HepG2 (cell line): ENCODE data around the gene ISY1. TPM values are rescaled to one million over a fixed set of nuclear protein-coding genes. Genes with fewer than 3 reads are reported as not detected.

Experiments
- ATF7 ChIP-seq, 2 experiments: fragments of 450-650 bp in 1 of 2; sonication (generic) in 1 of 2; formaldehyde crosslinking in 1 of 2; IDR thresholded peaks; 2 replicates each; pipeline versions ENCODE4 v1.4.0 to v1.6.1; 2016 to 2020; ENCODE audit warnings: antibody characterized with exemption in 1 of 2, mild to moderate bottlenecking in 1 of 2, missing genetic modification reagents in 1 of 2
- GATAD1 ChIP-seq: IDR thresholded peaks from 2 replicates; pipeline ENCODE4 v1.6.1; 2016; ENCODE audit warnings: missing genetic modification reagents, missing compliant biosample characterization
- HIC2 ChIP-seq: sonication (generic); formaldehyde crosslinking; IDR thresholded peaks from 2 replicates; pipeline ENCODE4 v1.9.0; 2022; ENCODE audit warnings: low read depth, missing genetic modification reagents
- HMG20B ChIP-seq: conservative IDR thresholded peaks from 2 replicates; pipeline ENCODE4 v1.6.1; 2016; ENCODE audit warnings: missing genetic modification reagents, missing compliant biosample characterization
- KMT2A ChIP-seq: sonication (generic); formaldehyde crosslinking; IDR thresholded peaks from 2 replicates; pipeline ENCODE4 v1.4.0; 2020; ENCODE audit warnings: missing genetic modification reagents
- NFKB2 ChIP-seq: sonication (generic); formaldehyde crosslinking; IDR thresholded peaks from 2 replicates; pipeline ENCODE4 v1.4.0; 2020; ENCODE audit warnings: missing genetic modification reagents, borderline replicate concordance
- NR2C2 ChIP-seq: sonication (generic); formaldehyde crosslinking; IDR thresholded peaks from 2 replicates; pipeline ENCODE4 v1.4.0; 2020; ENCODE audit warnings: missing genetic modification reagents, mild to moderate bottlenecking, moderate library complexity, borderline replicate concordance
- NR2F1 ChIP-seq, 2 experiments: fragments of 450-650 bp in 1 of 2; formaldehyde crosslinking in 1 of 2; IDR thresholded peaks; 2 replicates each; pipeline versions ENCODE4 v1.5.0 to v1.6.1; 2016 to 2020; ENCODE audit warnings: mild to moderate bottlenecking in 1 of 2, missing compliant biosample characterization in 1 of 2, missing genetic modification reagents in 1 of 2, moderate library complexity in 1 of 2
- PRDM15 ChIP-seq: sonication (generic); formaldehyde crosslinking; IDR thresholded peaks from 2 replicates; pipeline ENCODE4 v1.4.0; 2020; ENCODE audit warnings: missing genetic modification reagents
- RBM39 ChIP-seq: fragments of 200-400 bp; formaldehyde crosslinking; IDR thresholded peaks from one replicate; pipeline ENCODE4 v1.6.1; 2018; ENCODE audit warnings: antibody characterized with exemption, mild to moderate bottlenecking, low read depth, low read length; ENCODE audit not compliant: poor library complexity, severe bottlenecking
- SPEN ChIP-seq: sonication (generic); formaldehyde crosslinking; IDR thresholded peaks from 2 replicates; pipeline ENCODE4 v1.5.1; 2020; ENCODE audit warnings: low read depth, mild to moderate bottlenecking, missing genetic modification reagents
- STAT5B ChIP-seq: sonication (generic); formaldehyde crosslinking; IDR thresholded peaks from 2 replicates; pipeline ENCODE4 v1.4.0; 2020; ENCODE audit warnings: missing genetic modification reagents
- TFAP4 ChIP-seq: sonication (generic); IDR thresholded peaks from 2 replicates; pipeline ENCODE4 v1.6.1; 2016; ENCODE audit warnings: low read depth, borderline replicate concordance
- TFDP1 ChIP-seq: IDR thresholded peaks from 2 replicates; pipeline ENCODE4 v1.6.1; 2016; ENCODE audit warnings: missing compliant biosample characterization, missing genetic modification reagents, borderline replicate concordance
- WIZ ChIP-seq: sonication (generic); formaldehyde crosslinking; IDR thresholded peaks from 2 replicates; pipeline ENCODE4 v1.5.1; 2020; ENCODE audit warnings: mild to moderate bottlenecking, missing genetic modification reagents
- YY1 ChIP-seq: IDR thresholded peaks from 2 replicates; pipeline ENCODE4 v1.6.1; 2011; ENCODE audit warnings: low read length, low read depth, moderate library complexity, mild to moderate bottlenecking; ENCODE audit not compliant: insufficient read depth, insufficient replicate concordance
- ZNF331 ChIP-seq: sonication (generic); formaldehyde crosslinking; IDR thresholded peaks from 2 replicates; pipeline ENCODE4 v1.4.0; 2020; ENCODE audit warnings: missing genetic modification reagents
- ZNF552 ChIP-seq: sonication (generic); formaldehyde crosslinking; IDR thresholded peaks from 2 replicates; pipeline ENCODE4 v1.9.0; 2022; ENCODE audit warnings: missing genetic modification reagents, mild to moderate bottlenecking, borderline replicate concordance
- ZNF567 ChIP-seq: sonication (generic); formaldehyde crosslinking; IDR thresholded peaks from 2 replicates; pipeline ENCODE4 v1.8.1; 2023; ENCODE audit warnings: mild to moderate bottlenecking, missing genetic modification reagents, borderline replicate concordance
- ZNF615 ChIP-seq: sonication (generic); formaldehyde crosslinking; IDR thresholded peaks from 2 replicates; pipeline ENCODE4 v1.5.0; 2020; ENCODE audit warnings: mild to moderate bottlenecking, missing genetic modification reagents, borderline replicate concordance
- polyA plus RNA-seq, 8 experiments: library from polyadenylated mRNA; depleted of rRNA in 3 of 8; stranded (reverse) in 7 of 8; unstranded in 1 of 8; fragments of >200 nt; fragmentation: Illumina TruSeq in 4 of 8; extraction: Trizol in 4 of 8; gene quantifications; 2 replicates each; pipeline versions ENCODE4 v1.2.1 to v1.2.3, GENCODE V29; 2011 to 2016; ENCODE audit warnings: low read depth in 4 of 8, missing spikeins in 1 of 8, mixed read lengths in 1 of 8; ENCODE audit not compliant: insufficient read depth in 1 of 8
- total RNA-seq, 5 experiments: library from RNA; depleted of rRNA; stranded (reverse); fragments of >200 nt; fragmentation: Illumina TruSeq; extraction: Trizol; gene quantifications; 2 replicates each; pipeline ENCODE4 v1.2.3, GENCODE V29; 2016; ENCODE audit warnings: low read depth in 1 of 5

The ISY1 gene
- total and polyA plus RNA-seq, 2 of the 13 experiments (the other 11 are each of a cell fraction or from before 2014, with no cell fraction given), result 21.0 to 39.1 TPM

GRCh38 chr3:129183569-129184395 is 22.9 kb upstream of the ISY1 start, which contains the start of gene CNBP (continued):
- TF ChIP-seq PRDM15 (CRISPR knock-in tag) (peak; percentile 64), NFKB2 (CRISPR knock-in tag) (peak; percentile 45; the same call in 1 of the 2 replicates), WIZ (CRISPR knock-in tag) (peak; percentile 80; the same call in 1 of the 2 replicates), ZNF567 (no peak; the same call in 1 of the 2 replicates), TFAP4 (peak; percentile 84; the same call in 1 of the 2 replicates), ZNF615 (0 out of 2 replicates have a peak, but pooled peaks have one; percentile 55), STAT5B (CRISPR knock-in tag) (no peak), SPEN (CRISPR knock-in tag) (peak; percentile 79; the same call in 1 of the 2 replicates), NR2F1 (CRISPR knock-in tag; IDR thresholded peaks at IDR 0.05) (no peak; a peak in 1 of 4 replicates), KMT2A (CRISPR knock-in tag) (peak; percentile 72; the same call in 1 of the 2 replicates), RBM39 (peak; percentile 71), HMG20B (no peak), TFDP1 (CRISPR knock-in tag) (peak; percentile 79; the same call in 1 of the 2 replicates), NR2C2 (CRISPR knock-in tag) (peak; percentile 36; the same call in 1 of the 2 replicates), ATF7 (IDR thresholded peaks at IDR 0.05) (no peak), ATF7 (CRISPR knock-in tag; IDR thresholded peaks at IDR 0.05) (no peak; the same call in 1 of the 2 replicates), GATAD1 (CRISPR knock-in tag) (peak; percentile 81), ZNF552 (CRISPR knock-in tag) (peak; percentile 47), YY1 (peak; percentile 65), HIC2 (CRISPR knock-in tag) (no peak), ZNF331 (0 out of 2 replicates have a peak, but pooled peaks have one; percentile 22)
